A549 (cell line): ENCODE results near the gene SIAH2. TPM values are rescaled to one million over a fixed set of nuclear protein-coding genes. Genes with fewer than 3 reads are reported as not detected.
A peak's percentile ranks its signal among the peaks of the same experiment; 100 is the strongest.

Source experiments
- ATAC-seq, 2 experiments: fragments of 200-7000 bp in 1 of 2; fragments of >200 bp in 1 of 2; cut with Nextera tagmentation in 1 of 2; cut with Tn5 transposase in 1 of 2; 3 replicates each; pipeline versions ENCODE4 v1.8.0 to v1.9.1; 2018 to 2020; ENCODE audit warnings: mild to moderate bottlenecking in 1 of 2, moderate library complexity in 1 of 2
- CTCF ChIA-PET: fragments of 300-600 bp; sonication (Branson Sonifier 250); formaldehyde crosslinking; extraction: SDS; loops from one replicate; lab custom pipeline; 2021; ENCODE audit warnings: antibody characterized with exemption, inconsistent platforms; lab: Yijun Ruan, JAX
- POLR2A ChIA-PET: fragments of 350-600 bp; formaldehyde crosslinking; extraction: SDS; loops from one replicate; lab custom pipeline; 2021; ENCODE audit warnings: antibody characterized with exemption, inconsistent platforms; lab: Yijun Ruan, JAX
- DNase-seq, 2 experiments: peaks; one replicate each; pipeline versions ENCODE4 v3.0.0 to v3.0.0-alpha.2; 2011 to 2016; ENCODE audit warnings: low read depth in 1 of 2, low spot score in 1 of 2
- FAIRE-seq: peaks from 2 replicates; lab custom pipeline; 2011; peaks lifted over from hg19 to GRCh38; lab: Jason Lieb, UNC
- H3K27ac ChIP-seq, 2 experiments: fragments of >200 bp; sonication (Bioruptor Twin); formaldehyde crosslinking; 3 replicates each; pipeline ENCODE4 v1.5.1; 2016 to 2017
- H3K4me1 ChIP-seq: fragments of >200 bp; sonication (Bioruptor Twin); formaldehyde crosslinking; 3 replicates; pipeline ENCODE4 v1.6.1; 2016
- H3K4me2 ChIP-seq: fragments of >200 bp; sonication (Bioruptor Twin); formaldehyde crosslinking; 3 replicates; pipeline ENCODE4 v1.6.1; 2016
- H3K4me3 ChIP-seq: fragments of >200 bp; sonication (Bioruptor Twin); formaldehyde crosslinking; 3 replicates; pipeline ENCODE4 v1.5.1; 2016
- H3K9me3 ChIP-seq: fragments of >200 bp; sonication (Bioruptor Twin); formaldehyde crosslinking; 3 replicates; pipeline ENCODE4 v1.6.1; 2016
- CBX2 ChIP-seq: fragments of 200-600 bp; sonication (generic); IDR thresholded peaks from 2 replicates; pipeline ENCODE4 v1.6.1; 2016; ENCODE audit warnings: low read depth, mild to moderate bottlenecking, borderline replicate concordance
- CEBPB ChIP-seq, 2 experiments: fragments of >200 bp in 1 of 2; sonication (Bioruptor Twin) in 1 of 2; formaldehyde crosslinking in 1 of 2; IDR thresholded peaks; 2 replicates each; pipeline ENCODE4 v1.6.1; 2012 to 2016
- CHD4 ChIP-seq: fragments of 200-600 bp; sonication (generic); IDR thresholded peaks from 2 replicates; pipeline ENCODE4 v1.6.1; 2016; ENCODE audit warnings: antibody characterized with exemption, mild to moderate bottlenecking, borderline replicate concordance
- CTCF ChIP-seq: fragments of >200 bp; sonication (Bioruptor Twin); formaldehyde crosslinking; IDR thresholded peaks from 3 replicates; pipeline ENCODE4 v1.5.1; 2016
- EP300 ChIP-seq, 2 experiments: fragments of >200 bp; sonication (Bioruptor Twin); formaldehyde crosslinking; IDR thresholded peaks; 2 replicates in 1 of 2; 3 replicates in 1 of 2; pipeline ENCODE4 v1.6.1; 2016 to 2017
- HMGXB4 ChIP-seq: fragments of 250-450 bp; sonication (Bioruptor Pico); IDR thresholded peaks from 2 replicates; pipeline ENCODE4 v1.5.0; 2021; ENCODE audit warnings: mild to moderate bottlenecking, moderate library complexity, borderline replicate concordance
- HOXB13 ChIP-seq: fragments of 250-450 bp; sonication (Bioruptor Pico); IDR thresholded peaks from 2 replicates; pipeline ENCODE4 v1.5.0; 2020; ENCODE audit warnings: low read depth, mild to moderate bottlenecking, moderate library complexity
- HOXB5 ChIP-seq: fragments of 250-450 bp; sonication (Bioruptor Pico); IDR thresholded peaks from 2 replicates; pipeline ENCODE4 v1.5.0; 2020; ENCODE audit warnings: mild to moderate bottlenecking, moderate library complexity
- KDM5A ChIP-seq: fragments of 200-600 bp; sonication (generic); IDR thresholded peaks from 2 replicates; pipeline ENCODE4 v1.6.1; 2016; ENCODE audit warnings: antibody characterized with exemption, mild to moderate bottlenecking
- POLR2A ChIP-seq: IDR thresholded peaks from 2 replicates; pipeline ENCODE4 v1.6.1; 2012; ENCODE audit warnings: mild to moderate bottlenecking, low read length
- POLR2AphosphoS2 ChIP-seq: conservative IDR thresholded peaks from 2 replicates; pipeline ENCODE4 v1.6.1; 2012; ENCODE audit warnings: low read length, improper control_type of control experiment, inconsistent platforms
- RAD21 ChIP-seq, 2 experiments: fragments of >200 bp in 1 of 2; sonication (Bioruptor Twin) in 1 of 2; formaldehyde crosslinking in 1 of 2; IDR thresholded peaks in 1 of 2; conservative IDR thresholded peaks in 1 of 2; 2 replicates in 1 of 2; 3 replicates in 1 of 2; pipeline ENCODE4 v1.6.1; 2012 to 2018; ENCODE audit warnings: inconsistent platforms in 1 of 2
- TFCP2L1 ChIP-seq: fragments of 250-450 bp; sonication (Bioruptor Pico); IDR thresholded peaks from 2 replicates; pipeline ENCODE4 v1.5.0; 2021; ENCODE audit warnings: mild to moderate bottlenecking
- ZC3H11A ChIP-seq: fragments of 450-650 bp; IDR thresholded peaks from 2 replicates; pipeline ENCODE4 v1.6.1; 2014; ENCODE audit warnings: antibody characterized with exemption, mild to moderate bottlenecking
- ZNF302 ChIP-seq: fragments of 250-450 bp; sonication (Bioruptor Pico); IDR thresholded peaks from 2 replicates; pipeline ENCODE4 v1.9.0; 2021; ENCODE audit warnings: inconsistent platforms, mild to moderate bottlenecking, moderate library complexity
- WGBS: methylation state at CpG from one replicate; pipeline ENCODE4 v1.1.6; 2017; ENCODE audit errors: missing lambda C conversion rate; 5-methylcytosine and 5-hydroxymethylcytosine counted together
- polyA plus RNA-seq, 4 experiments: library from polyadenylated mRNA; depleted of rRNA in 3 of 4; stranded (reverse); fragments of >200 nt; fragmentation: RNase III in 1 of 4; extraction: RNeasy Plus Mini Kit Qiagen cat#74134 plus additional on column Dnase treatment in 1 of 4; gene quantifications; 2 replicates in 3 of 4; 3 replicates in 1 of 4; pipeline ENCODE4 v1.2.3, GENCODE V29; 2011 to 2017
- TF ChIP-seq, protein P1 (sequence below): fragments of >200 bp; sonication (Bioruptor Twin); formaldehyde crosslinking; IDR thresholded peaks from 2 replicates; pipeline ENCODE4 v1.6.1; 2016
- TF ChIP-seq, protein P2 (sequence below): fragments of 150-350 bp; IDR thresholded peaks from 2 replicates; pipeline ENCODE4 v1.6.1; 2014; ENCODE audit warnings: low read depth, mild to moderate bottlenecking, low read length
- TF ChIP-seq, protein P3 (sequence below): fragments of 200-600 bp; sonication (generic); IDR thresholded peaks from 2 replicates; pipeline ENCODE4 v1.6.1; 2016; ENCODE audit warnings: antibody characterized with exemption, mild to moderate bottlenecking, moderate library complexity
- TF ChIP-seq, protein P4 (sequence below): IDR thresholded peaks from 2 replicates; pipeline ENCODE4 v1.6.1; 2012; ENCODE audit warnings: low read depth, borderline replicate concordance

The SIAH2 gene
- polyA plus RNA-seq, 2 of the 4 experiments (the other 2 are of a cell fraction) = 11.4 to 24.8 TPM

GRCh38 chr3:150703756-150704344 is 59.1 kb downstream of the SIAH2 start, which contains the start of gene ERICH6 (continued):
- TF ChIP-seq CTCF (no peak), KDM5A (no peak), RAD21 (conservative IDR thresholded peaks at IDR 0.05 in 1 of 2, IDR thresholded peaks at IDR 0.05 in 1 of 2) (no peak), HOXB5 (no peak), CBX2 (no peak), HOXB13 (CRISPR knock-in tag) (no peak), HMGXB4 (CRISPR knock-in tag) (no peak), POLR2AphosphoS2 (no peak), TFCP2L1 (no peak), EP300 (IDR thresholded peaks at IDR 0.05) (no peak), ZNF302 (CRISPR knock-in tag) (no peak)
- TF ChIP-seq, protein P1, sequence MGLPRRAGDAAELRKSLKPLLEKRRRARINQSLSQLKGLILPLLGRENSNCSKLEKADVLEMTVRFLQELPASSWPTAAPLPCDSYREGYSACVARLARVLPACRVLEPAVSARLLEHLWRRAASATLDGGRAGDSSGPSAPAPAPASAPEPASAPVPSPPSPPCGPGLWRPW = no peak
- TF ChIP-seq, protein P2, sequence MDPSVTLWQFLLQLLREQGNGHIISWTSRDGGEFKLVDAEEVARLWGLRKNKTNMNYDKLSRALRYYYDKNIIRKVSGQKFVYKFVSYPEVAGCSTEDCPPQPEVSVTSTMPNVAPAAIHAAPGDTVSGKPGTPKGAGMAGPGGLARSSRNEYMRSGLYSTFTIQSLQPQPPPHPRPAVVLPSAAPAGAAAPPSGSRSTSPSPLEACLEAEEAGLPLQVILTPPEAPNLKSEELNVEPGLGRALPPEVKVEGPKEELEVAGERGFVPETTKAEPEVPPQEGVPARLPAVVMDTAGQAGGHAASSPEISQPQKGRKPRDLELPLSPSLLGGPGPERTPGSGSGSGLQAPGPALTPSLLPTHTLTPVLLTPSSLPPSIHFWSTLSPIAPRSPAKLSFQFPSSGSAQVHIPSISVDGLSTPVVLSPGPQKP = no peak
- TF ChIP-seq, protein P3, sequence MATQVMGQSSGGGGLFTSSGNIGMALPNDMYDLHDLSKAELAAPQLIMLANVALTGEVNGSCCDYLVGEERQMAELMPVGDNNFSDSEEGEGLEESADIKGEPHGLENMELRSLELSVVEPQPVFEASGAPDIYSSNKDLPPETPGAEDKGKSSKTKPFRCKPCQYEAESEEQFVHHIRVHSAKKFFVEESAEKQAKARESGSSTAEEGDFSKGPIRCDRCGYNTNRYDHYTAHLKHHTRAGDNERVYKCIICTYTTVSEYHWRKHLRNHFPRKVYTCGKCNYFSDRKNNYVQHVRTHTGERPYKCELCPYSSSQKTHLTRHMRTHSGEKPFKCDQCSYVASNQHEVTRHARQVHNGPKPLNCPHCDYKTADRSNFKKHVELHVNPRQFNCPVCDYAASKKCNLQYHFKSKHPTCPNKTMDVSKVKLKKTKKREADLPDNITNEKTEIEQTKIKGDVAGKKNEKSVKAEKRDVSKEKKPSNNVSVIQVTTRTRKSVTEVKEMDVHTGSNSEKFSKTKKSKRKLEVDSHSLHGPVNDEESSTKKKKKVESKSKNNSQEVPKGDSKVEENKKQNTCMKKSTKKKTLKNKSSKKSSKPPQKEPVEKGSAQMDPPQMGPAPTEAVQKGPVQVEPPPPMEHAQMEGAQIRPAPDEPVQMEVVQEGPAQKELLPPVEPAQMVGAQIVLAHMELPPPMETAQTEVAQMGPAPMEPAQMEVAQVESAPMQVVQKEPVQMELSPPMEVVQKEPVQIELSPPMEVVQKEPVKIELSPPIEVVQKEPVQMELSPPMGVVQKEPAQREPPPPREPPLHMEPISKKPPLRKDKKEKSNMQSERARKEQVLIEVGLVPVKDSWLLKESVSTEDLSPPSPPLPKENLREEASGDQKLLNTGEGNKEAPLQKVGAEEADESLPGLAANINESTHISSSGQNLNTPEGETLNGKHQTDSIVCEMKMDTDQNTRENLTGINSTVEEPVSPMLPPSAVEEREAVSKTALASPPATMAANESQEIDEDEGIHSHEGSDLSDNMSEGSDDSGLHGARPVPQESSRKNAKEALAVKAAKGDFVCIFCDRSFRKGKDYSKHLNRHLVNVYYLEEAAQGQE = peak; percentile 93

DNA sequence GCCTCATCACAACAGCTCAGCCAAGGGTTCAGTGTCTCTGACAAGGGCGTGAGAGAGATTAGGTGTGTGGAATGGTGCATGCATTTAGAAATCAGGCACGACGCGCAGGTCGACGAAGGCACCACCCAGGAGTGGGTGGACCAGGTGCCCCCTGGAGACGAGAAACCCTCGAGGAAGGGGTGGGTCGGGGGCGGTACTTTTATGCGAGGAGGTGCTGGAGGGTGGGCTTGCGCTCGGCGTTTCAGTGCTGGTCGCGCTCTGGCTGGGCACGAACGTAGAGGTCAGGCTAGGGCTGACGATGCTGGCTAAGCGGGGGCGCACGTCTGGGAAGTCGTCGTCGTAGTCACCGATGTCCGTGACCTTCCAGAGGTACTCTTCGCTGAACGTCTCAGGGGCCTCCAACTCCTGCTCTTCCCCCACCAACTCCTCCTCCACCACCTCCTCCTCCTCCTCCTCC is 59.6 kb downstream of the SIAH2 start:
- 0 out of 2 replicates have a peak, but pooled peaks have one; percentile 22 for TF ChIP-seq CHD4
- no peak for TF ChIP-seq CEBPB (IDR thresholded peaks at IDR 0.05)
- TF ChIP-seq ZC3H11A = no peak
- peak; percentile 29; the same call in 1 of the 2 replicates for TF ChIP-seq POLR2A
- TF ChIP-seq, protein P4, sequence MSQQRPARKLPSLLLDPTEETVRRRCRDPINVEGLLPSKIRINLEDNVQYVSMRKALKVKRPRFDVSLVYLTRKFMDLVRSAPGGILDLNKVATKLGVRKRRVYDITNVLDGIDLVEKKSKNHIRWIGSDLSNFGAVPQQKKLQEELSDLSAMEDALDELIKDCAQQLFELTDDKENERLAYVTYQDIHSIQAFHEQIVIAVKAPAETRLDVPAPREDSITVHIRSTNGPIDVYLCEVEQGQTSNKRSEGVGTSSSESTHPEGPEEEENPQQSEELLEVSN = peak; percentile 46; the same call in 1 of the 2 replicates
- DNase-seq (peak in 1 of 2 experiments; percentile 24), FAIRE-seq (no peak), ATAC-seq (peak; percentile 83 to 85)
- no peaks in the 10 kb centered on the region for H3K9me3 ChIP-seq
- H3K4me2 ChIP-seq = peak overlapping the region; percentile 82
- ChIA-PET POLR2A (interaction anchor here (0.6 to 1.5 kb wide), 8 partner anchors 10 to 274 kb away, joined by 3 to 43 read pairs (median 7); partner anchors contain the start of genes EIF2A, SELENOT, SERP1 and SIAH2), CTCF (interaction anchor here (0.6 to 3.0 kb wide), 5 partner anchors 11 to 510 kb away, joined by 3 to 19 read pairs (median 3); no protein-coding TSS in a partner anchor)
- 14% methylated on average over 29 of the region's 29 CpGs for WGBS
- H3K4me3 ChIP-seq = peak overlapping the region; percentile 65
- H3K27ac ChIP-seq = peak overlapping the region; percentile 79 to 91
- peaks cover 3% of the 10 kb centered on the region; the same call in 1 of the 3 replicates for H3K4me1 ChIP-seq
